Myocyte (in vitro differentiated cells): Measurements from ENCODE around the gene BMP2. TPM values are rescaled to one million over a fixed set of nuclear protein-coding genes. Genes with fewer than 3 reads are reported as not detected.

ENCODE experiments used
- DNase-seq: peaks from one replicate; pipeline ENCODE4 v3.0.0-alpha.2; 2012; ENCODE audit warnings: low read depth
- total RNA-seq: library from RNA; depleted of rRNA; stranded (reverse); fragments of >200 nt; gene quantifications from 2 replicates; pipeline ENCODE4 v1.2.3, GENCODE V29; 2014

BMP2 gene
- total RNA-seq, 1 donor from 2014 or later = 2.7 TPM

- no peak for DNase-seq
Observed at GRCh38 chr20:6767126-6767535, 355 bp upstream of the BMP2 start.

GRCh38 chr20:6768228-6769140 is 998 bp downstream of the BMP2 start:
- DNase-seq = peak; percentile 36

- DNase-seq = peak; percentile 17
Observed at GRCh38 chr20:6769903-6770785, 2.7 kb downstream of the BMP2 start.

DNA sequence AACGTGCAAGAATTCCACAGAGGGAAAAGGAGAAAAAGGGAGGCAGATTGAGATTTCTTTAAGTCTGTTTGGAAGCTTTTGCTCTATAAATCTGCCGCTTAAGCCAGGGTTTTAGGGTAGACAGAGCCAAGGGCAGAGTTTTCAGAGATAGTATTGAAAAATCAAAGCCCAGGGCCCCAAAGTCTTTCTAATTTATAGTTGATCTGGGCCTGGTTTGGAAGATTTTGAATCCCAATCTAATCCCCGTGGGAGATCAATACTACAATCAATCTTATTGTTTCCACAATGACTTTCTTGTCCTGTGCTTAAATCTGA is 3.3 kb downstream of the BMP2 start:
- no peak for DNase-seq

DNA sequence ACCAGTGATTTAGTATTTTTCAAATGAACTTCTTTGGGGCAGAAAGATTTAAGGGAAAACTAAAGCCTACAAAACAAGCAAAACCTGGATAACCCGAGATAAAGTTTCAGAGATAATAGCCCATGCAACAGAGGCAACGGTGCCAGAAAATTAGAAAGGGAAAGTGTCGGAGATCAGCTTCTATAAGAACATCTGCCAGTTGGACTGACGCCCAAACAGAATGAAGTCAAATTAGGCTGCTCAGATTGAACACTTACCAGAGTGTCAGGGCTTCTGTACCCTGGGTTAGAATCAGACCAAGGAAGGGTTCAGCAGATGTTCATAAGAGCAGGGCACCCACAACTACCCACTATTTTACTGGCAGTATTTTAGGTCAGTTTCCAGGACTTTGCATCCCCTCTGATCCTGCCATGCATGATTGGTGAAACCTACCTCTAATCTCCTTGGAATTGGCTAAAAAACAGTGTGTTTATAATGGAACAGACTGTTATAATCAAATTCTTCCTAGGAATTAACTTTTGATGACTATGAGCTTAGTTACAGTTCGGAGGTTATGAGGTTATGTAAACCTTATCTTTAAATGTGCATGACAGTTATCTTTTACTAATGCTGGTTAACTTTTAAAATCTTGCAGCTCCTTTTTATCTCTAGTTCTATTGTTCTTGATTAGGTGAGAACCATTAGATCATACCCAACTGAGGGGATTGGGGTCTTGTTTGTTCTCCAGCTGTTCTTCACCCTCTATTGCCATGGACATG is 13.1 kb downstream of the BMP2 start:
- no peak for DNase-seq

DNA sequence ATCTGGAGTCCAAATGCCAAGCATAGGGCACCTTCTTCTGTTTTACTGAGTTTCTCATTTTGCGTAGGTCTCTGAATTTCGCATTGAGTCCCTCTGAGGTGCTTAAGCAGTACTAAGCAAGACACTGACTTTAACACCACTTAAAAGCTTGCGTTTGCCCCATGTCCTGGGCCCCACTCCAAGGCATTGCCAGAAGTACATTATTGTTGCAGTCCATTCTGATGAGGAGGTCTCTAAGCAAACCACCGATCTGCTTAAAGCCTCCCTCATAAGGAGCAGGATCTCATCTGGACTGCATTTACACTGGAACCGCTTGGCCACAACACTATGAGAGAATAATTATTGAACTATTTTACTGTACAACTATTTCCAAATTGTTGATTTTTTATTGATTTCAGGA is 16.3 kb downstream of the BMP2 start:
- DNase-seq = no peak

DNA sequence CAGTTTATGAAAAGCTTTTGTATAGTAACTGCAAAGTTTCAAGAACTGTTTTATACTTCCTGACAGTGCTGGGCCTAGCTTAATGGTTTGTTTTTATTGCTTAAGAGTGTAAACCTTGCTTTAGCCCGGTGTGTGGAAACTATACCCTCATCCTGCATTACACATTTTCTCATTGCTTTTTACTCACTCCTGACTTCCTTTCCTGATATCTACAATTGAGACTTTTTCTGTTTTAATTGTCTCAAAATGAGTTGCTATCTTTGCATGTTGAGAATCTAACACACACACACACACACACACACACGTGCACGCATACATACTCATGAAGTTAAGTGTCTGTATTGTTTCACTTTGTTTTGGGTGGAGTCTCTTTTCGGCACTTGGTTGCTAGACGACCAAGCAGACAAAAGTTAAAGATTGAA is 16.7 kb downstream of the BMP2 start:
- no peak for DNase-seq

GRCh38 chr20:6784767-6785166 is 17.3 kb downstream of the BMP2 start:
- no peak for DNase-seq

DNA sequence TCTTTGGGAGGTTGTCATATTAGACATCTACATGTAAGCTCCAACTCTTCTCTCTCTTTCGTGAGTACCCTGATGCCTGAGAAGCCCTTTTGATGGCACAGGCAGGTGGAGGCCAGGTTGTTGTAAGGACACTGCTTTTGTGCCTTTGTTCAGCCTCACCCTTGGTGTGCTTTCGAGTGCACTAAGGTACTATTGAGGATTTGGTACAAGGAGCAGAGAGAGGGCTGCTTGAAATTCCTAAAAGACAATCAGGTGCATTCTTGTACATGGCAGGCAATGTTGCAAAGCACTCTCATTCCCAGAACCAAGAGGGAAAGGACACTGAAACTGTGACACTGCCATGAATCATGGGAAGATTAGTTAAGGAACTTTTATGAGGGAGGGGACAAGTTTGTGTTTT is 19.1 kb downstream of the BMP2 start:
- no peak for DNase-seq

DNA sequence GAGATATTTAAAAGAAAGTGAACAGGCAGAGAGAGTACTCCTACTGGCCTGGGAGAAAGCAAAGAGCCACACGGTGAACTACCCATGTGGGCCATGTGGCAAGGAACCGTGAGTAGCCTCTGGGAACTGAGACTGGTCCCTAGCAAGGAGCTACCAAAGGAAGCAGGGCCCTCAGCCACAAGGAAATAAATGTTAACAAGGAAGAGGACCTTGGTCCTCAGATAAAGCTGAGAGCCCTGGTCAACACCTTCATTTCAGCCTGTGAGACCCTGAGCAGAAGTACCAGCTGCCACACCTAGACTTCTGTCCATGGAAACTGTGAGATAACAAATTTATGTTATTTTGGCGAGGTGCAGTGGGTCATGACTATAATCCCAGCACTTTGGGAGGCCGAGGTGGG is 25.3 kb downstream of the BMP2 start:
- DNase-seq = no peak

GRCh38 chr20:6802227-6802626 is 34.7 kb downstream of the BMP2 start:
- no peak for DNase-seq

- DNase-seq = no peak
Observed at GRCh38 chr20:6806275-6806674, 38.8 kb downstream of the BMP2 start.

DNA sequence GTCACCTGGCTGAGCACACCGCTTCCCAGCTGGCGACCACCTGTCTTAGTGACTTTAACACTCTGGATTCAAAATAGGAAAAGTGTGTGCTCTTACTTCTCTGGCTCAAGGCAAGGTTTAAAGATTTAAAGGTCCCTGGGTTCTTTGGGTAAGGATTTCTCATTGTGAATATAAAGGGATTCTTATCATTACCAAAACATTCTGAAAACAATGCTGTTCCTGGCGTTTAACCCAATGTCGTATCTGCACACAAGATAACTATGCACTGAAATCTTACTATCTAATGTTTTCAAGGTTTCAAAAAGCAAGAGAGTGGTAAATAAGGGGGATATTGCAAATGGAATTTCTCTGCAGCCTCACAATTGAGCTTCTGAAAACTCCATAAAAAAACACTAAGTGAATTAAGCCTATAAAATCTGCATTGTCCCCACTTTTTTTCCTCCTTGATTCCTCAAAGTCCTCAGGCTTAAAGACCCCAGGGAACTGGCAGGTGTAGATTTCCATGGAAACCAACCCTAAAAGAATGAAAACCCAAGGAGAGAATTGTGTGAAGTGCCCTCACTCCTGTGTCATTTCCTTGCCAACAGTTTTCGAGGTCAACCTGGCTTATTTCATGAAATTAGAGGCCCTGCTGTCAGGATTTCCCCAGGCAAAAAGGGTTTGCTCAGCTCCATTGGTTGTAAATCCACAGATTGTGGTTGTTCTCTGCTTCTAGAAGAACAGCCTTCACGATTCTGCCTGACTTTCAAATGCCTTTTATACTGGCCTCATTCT is 44.0 kb downstream of the BMP2 start:
- no peak for DNase-seq

DNA sequence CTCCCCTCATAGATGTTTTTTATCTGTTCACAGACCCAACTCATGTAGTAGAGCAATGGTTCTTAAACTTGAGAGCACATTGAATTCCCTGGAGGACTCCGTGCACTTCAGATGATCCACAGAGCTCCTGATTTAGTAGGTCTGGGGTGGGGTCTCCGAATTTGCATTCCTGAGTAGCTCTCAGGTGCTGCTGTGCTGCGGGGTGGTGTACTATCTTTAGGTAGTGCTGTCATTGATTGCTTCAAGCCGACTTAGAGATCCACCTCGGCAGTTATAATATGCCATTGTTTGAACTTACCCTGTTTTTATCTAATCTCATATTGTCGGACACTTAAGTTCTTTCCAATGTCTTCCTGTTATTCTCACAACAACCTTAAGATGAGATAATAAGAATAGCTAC is 45.0 kb downstream of the BMP2 start:
- no peak for DNase-seq

DNA sequence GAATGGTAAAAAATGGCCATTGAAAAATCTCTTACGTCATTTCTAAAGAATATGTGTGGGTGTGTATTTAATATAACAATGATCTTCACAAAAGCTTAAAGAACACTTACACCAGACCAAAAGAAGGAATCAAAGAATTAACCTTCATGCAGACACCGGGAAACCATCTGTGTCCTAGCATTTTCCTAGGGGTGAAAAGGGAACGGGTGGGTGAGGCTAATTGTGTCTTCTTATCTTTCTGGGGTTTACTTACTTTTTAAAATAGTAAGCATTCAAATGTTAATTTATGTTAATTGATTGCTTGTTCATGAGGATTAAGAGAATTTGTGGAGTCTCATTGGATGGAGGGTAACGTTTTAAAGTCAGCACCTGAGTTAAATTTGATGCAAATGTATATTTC is 47.5 kb downstream of the BMP2 start:
- DNase-seq = no peak

DNA sequence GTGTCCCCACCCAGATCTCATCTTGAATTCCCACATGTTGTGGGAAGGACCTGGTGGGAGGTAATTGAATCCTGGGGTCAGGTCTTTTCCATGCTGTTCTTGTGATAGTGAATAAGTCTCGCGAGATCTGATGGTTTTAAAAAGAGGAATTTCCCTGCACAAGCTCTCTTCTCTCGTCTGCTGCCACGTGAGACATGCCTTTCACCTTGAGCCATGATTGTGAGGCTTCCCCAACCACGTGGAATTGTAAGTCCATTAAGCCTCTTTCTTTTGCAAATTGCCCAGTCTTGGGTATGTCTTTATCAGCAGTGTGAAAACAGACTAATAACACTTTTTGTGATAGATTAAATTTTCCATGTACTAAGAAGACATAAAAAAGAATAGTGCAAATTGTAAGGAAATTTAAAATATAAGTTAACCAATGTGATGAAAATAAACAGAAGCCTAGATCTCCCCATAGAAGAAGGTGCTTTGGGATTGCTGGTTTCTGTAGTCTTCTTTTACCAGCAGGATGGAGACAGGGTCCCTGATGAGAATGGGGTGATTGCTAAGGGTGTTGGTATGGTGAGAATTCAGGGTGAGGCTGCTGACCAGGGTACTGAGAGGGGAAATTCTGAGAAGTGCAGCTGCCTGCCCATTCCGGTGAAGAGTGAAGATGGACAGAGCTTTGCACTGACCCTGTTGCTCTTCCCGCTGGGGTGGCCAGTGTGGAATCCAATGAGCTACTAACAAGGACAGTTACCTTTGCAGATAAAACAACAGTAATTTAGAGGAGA is 50.7 kb downstream of the BMP2 start:
- peak; percentile 37 for DNase-seq

- DNase-seq = no peak
Observed at GRCh38 chr20:6819599-6819998, 52.1 kb downstream of the BMP2 start.

DNA sequence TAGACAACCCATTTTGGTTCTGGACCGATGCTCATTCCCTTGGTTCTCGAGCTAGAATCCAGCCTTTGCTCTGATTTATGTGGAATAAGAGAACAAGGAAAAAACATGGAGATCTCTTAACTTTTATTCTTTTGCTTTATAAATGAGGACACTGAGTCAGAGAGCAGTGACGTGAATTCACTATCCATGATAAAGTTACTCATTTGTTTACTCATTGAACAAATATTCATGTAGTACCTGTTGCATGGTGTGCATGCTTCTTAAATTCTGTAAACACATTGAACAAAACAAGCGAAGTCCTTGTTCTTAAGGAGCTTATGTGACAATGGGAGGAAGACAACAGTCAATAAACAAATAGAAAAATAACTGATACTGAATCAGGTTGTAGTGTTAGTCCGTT is 56.9 kb downstream of the BMP2 start:
- DNase-seq = no peak

- DNase-seq = no peak
Observed at GRCh38 chr20:6827472-6827871, 60.0 kb downstream of the BMP2 start.

GRCh38 chr20:6828794-6829423 is 61.4 kb downstream of the BMP2 start:
- peak; percentile 80 for DNase-seq
